Endothelial cell of umbilical vein (primary cell): ENCODE measurements around the gene MIGA1. TPM values are rescaled to one million over a fixed set of nuclear protein-coding genes. Genes with fewer than 3 reads are reported as not detected.

ENCODE experiments used
- BruUV-seq: library from RNA; stranded (reverse); fragments of 400-500 nt; replicated peaks from 2 replicates; lab custom pipeline; 2021; lab: Mats Ljungman, UMichigan
- CTCF ChIA-PET: fragments of 300-600, 350-600 bp; sonication (Branson Sonifier 250); formaldehyde crosslinking; loops from one replicate; lab custom pipeline; 2021; ENCODE audit warnings: antibody characterized with exemption, inconsistent platforms; lab: Charles Lee
- POLR2A ChIA-PET: fragments of 300-600, 350-600 bp; sonication (Branson Sonifier 250); formaldehyde crosslinking; loops from one replicate; lab custom pipeline; 2021; ENCODE audit warnings: antibody characterized with exemption, inconsistent platforms; lab: Charles Lee
- DNase-seq: peaks from one replicate; pipeline ENCODE4 v3.0.0-alpha.2; 2011; ENCODE audit warnings: low read depth, low spot score
- FAIRE-seq: peaks from 2 replicates; lab custom pipeline; 2011; peaks lifted over from hg19 to GRCh38; lab: Jason Lieb, UNC
- H2AFZ ChIP-seq: 2 replicates; pipeline ENCODE4 v1.6.0; 2012; ENCODE audit warnings: low read depth, low read length, control low read depth, inconsistent platforms
- H3K27ac ChIP-seq: 2 replicates; pipeline ENCODE4 v1.5.1; 2011; ENCODE audit warnings: low read depth, mild to moderate bottlenecking, control low read depth, low read length, moderate library complexity; ENCODE audit not compliant: insufficient read depth
- H3K27me3 ChIP-seq, 2 experiments: 2 replicates each; pipeline versions ENCODE4 v1.6.0 to v1.6.1; 2011; ENCODE audit warnings: low read length in 2 of 2, mixed read lengths in 1 of 2; ENCODE audit not compliant: control insufficient read depth in 2 of 2, insufficient read depth in 2 of 2
- H3K36me3 ChIP-seq, 2 experiments: 2 replicates in 1 of 2; 3 replicates in 1 of 2; pipeline ENCODE4 v1.5.1; 2011; ENCODE audit warnings: low read length in 2 of 2, mild to moderate bottlenecking in 1 of 2, moderate library complexity in 1 of 2; ENCODE audit not compliant: control insufficient read depth in 2 of 2, insufficient read depth in 2 of 2; ENCODE audit errors: extremely low read depth in 1 of 2
- H3K4me1 ChIP-seq: 3 replicates; pipeline ENCODE4 v1.5.1; 2011; ENCODE audit warnings: mild to moderate bottlenecking, low read length; ENCODE audit not compliant: control insufficient read depth, insufficient read depth; ENCODE audit errors: extremely low read depth
- H3K4me2 ChIP-seq: 2 replicates; pipeline ENCODE4 v1.6.1; 2011; ENCODE audit warnings: low read length, control low read depth, mixed read lengths; ENCODE audit not compliant: insufficient read depth
- H3K4me3 ChIP-seq, 3 experiments: fragments of 200-600 bp in 1 of 3; sonication (generic), shearing (Covaris generic) in 1 of 3; replicated peaks in 1 of 3; 2 replicates each; pipeline ENCODE4 v1.5.1; 2011 to 2016; ENCODE audit warnings: control low read depth in 3 of 3, low read length in 3 of 3, mild to moderate bottlenecking in 2 of 3, inconsistent platforms in 1 of 3, low read depth in 1 of 3, moderate library complexity in 1 of 3; ENCODE audit not compliant: insufficient read depth in 1 of 3
- H3K79me2 ChIP-seq: 2 replicates; pipeline ENCODE4 v1.6.0; 2012; ENCODE audit warnings: low read length, inconsistent platforms; ENCODE audit not compliant: control insufficient read depth, insufficient read depth
- H3K9ac ChIP-seq: replicated peaks from 2 replicates; pipeline ENCODE3; 2011; ENCODE audit warnings: low read length, control low read depth; ENCODE audit not compliant: insufficient read depth; ENCODE audit errors: extremely low read depth
- H3K9me1 ChIP-seq: replicated peaks from 3 replicates; pipeline ENCODE4 v1.6.0; 2011; ENCODE audit warnings: mild to moderate bottlenecking, low read length; ENCODE audit not compliant: control insufficient read depth, insufficient read depth; ENCODE audit errors: extremely low read depth
- H3K9me3 ChIP-seq: replicated peaks from 2 replicates; pipeline ENCODE4 v1.5.1; 2012; ENCODE audit warnings: low read length, inconsistent platforms; ENCODE audit not compliant: control insufficient read depth, insufficient read depth
- H4K20me1 ChIP-seq: replicated peaks from 2 replicates; pipeline ENCODE3; 2011; ENCODE audit warnings: mild to moderate bottlenecking, low read length; ENCODE audit not compliant: control insufficient read depth, insufficient read depth; ENCODE audit errors: extremely low read depth
- EZH2 ChIP-seq: IDR thresholded peaks from 2 replicates; pipeline ENCODE4 v1.6.1; 2012; ENCODE audit warnings: borderline replicate concordance, low read depth, mild to moderate bottlenecking, moderate library complexity, low read length, inconsistent platforms; ENCODE audit not compliant: severe bottlenecking
- FOS ChIP-seq: IDR thresholded peaks from 2 replicates; pipeline ENCODE4 v1.6.1; 2011; ENCODE audit warnings: mild to moderate bottlenecking, low read length, moderate library complexity, borderline replicate concordance; ENCODE audit not compliant: insufficient read depth
- GATA2 ChIP-seq: IDR thresholded peaks from 2 replicates; pipeline ENCODE4 v1.7.0; 2011; ENCODE audit warnings: low read depth, mild to moderate bottlenecking, moderate library complexity, mixed read lengths, low read length; ENCODE audit not compliant: insufficient read length, insufficient read depth
- JUN ChIP-seq: IDR thresholded peaks from 2 replicates; pipeline ENCODE4 v1.6.1; 2011; ENCODE audit warnings: borderline replicate concordance, low read depth; ENCODE audit not compliant: insufficient read length, insufficient read depth
- MYC ChIP-seq: IDR thresholded peaks from one replicate; pipeline ENCODE4 v1.6.1; 2011; ENCODE audit warnings: mild to moderate bottlenecking, low read depth, low read length
- POLR2A ChIP-seq: IDR thresholded peaks from 2 replicates; pipeline ENCODE4 v1.6.1; 2012; ENCODE audit warnings: low read depth, mild to moderate bottlenecking, control low read depth, low read length
- POLR2AphosphoS5 ChIP-seq: IDR thresholded peaks from 2 replicates; pipeline ENCODE4 v1.6.1; 2012; ENCODE audit warnings: low read depth, mild to moderate bottlenecking, control low read depth, low read length, moderate library complexity; ENCODE audit not compliant: insufficient read depth
- dilution Hi-C: fragments of 300-500 bp; cut with MboI; formaldehyde crosslinking; loops from one replicate; pipeline ENCODE4 v1.15.0; 2019; ENCODE audit warnings: low sequenced_read_pairs; ENCODE audit not compliant: extremely low pct_ligation_motif_present
- intact Hi-C: fragments of 100-400 bp; cut with micrococcal nuclease; formaldehyde crosslinking; loops from one replicate; pipeline ENCODE4 v1.10.0; 2022
- polyA plus RNA-seq, 4 experiments: library from polyadenylated mRNA; depleted of rRNA in 3 of 4; stranded (reverse) in 3 of 4; unstranded in 1 of 4; fragments of >200 nt; gene quantifications; 2 replicates each; pipeline versions ENCODE4 v1.2.1 to v1.2.3, GENCODE V29; 2011 to 2012; ENCODE audit warnings: missing spikeins in 1 of 4
- total RNA-seq: library from RNA; stranded (reverse); gene quantifications from 2 replicates; pipeline ENCODE4 v1.2.3, GENCODE V29; 2021
- TF ChIP-seq, protein P1 (sequence below): IDR thresholded peaks from 2 replicates; pipeline ENCODE4 v1.6.1; 2011; ENCODE audit not compliant: insufficient read depth, insufficient read length
- TF ChIP-seq, protein P2 (sequence below), 2 donors: IDR thresholded peaks; 1 replicate in 1 of 2; 2 replicates in 1 of 2; pipeline ENCODE4 v1.5.1; 2011; ENCODE audit warnings: low read length in 2 of 2, mild to moderate bottlenecking in 2 of 2, moderate library complexity in 2 of 2, control low read depth in 1 of 2, inconsistent platforms in 1 of 2, low read depth in 1 of 2; ENCODE audit not compliant: insufficient read depth in 1 of 2; ENCODE audit errors: extremely low read depth in 1 of 2

The MIGA1 gene
- total and polyA plus RNA-seq, 2 donors (not counting 3 experiments of a cell fraction or from before 2014, with no cell fraction given), result 2.8 to 14.6 TPM

DNA sequence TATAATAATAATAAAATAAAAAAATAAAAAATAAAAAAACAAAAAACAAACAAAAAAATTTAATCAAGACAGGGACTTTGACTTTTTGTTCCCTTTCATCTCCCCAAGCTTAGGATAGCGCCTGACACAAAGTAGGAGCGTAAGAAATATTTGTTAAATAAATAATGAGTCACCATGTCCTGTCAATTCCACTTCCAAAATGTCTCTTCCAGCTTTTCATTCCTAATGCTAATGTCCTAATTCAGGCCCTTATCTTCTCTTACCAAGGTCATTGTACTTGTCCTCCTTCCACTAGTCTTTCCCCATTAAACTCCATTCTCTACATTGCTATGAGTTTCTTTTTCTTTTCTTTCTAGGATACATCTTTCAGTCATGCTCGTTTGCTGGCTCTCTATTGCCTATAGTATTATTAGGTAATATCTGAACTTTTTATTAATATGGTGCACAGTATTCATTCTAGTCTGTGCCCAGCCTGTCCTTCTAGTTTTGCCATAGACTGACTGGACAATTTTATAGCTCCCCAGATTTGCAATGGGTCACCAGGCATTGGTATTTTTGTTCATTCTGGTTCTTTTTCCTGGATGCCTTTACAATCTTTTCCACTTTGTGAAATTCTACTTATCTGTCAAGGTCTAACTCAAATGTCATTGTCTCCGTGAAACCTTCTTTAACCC lies 120.3 kb downstream of the MIGA1 start:
- H3K9ac ChIP-seq, result no peak overlapping the region
- H3K9me1 ChIP-seq, result no peaks in the 10 kb centered on the region
- H3K27ac ChIP-seq, result no peak overlapping the region
- H3K27me3 ChIP-seq, result no peaks in the 10 kb centered on the region
- no peaks in the 10 kb centered on the region for H3K9me3 ChIP-seq
- POLR2A ChIA-PET, result interaction anchor here (1.3 kb wide), 1 partner anchor 12 kb away, joined by 3 read pairs; the partner anchor contains the start of gene NEXN
- H3K79me2 ChIP-seq, result peaks cover 8% of the 10 kb centered on the region
- TF ChIP-seq, protein P1, sequence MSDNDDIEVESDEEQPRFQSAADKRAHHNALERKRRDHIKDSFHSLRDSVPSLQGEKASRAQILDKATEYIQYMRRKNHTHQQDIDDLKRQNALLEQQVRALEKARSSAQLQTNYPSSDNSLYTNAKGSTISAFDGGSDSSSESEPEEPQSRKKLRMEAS, result no peak
- TF ChIP-seq POLR2A (no peak), JUN (peak; percentile 26), GATA2 (no peak), EZH2 (no peak), POLR2AphosphoS5 (no peak), MYC (no peak), FOS (peak; percentile 56)
- TF ChIP-seq, protein P2, sequence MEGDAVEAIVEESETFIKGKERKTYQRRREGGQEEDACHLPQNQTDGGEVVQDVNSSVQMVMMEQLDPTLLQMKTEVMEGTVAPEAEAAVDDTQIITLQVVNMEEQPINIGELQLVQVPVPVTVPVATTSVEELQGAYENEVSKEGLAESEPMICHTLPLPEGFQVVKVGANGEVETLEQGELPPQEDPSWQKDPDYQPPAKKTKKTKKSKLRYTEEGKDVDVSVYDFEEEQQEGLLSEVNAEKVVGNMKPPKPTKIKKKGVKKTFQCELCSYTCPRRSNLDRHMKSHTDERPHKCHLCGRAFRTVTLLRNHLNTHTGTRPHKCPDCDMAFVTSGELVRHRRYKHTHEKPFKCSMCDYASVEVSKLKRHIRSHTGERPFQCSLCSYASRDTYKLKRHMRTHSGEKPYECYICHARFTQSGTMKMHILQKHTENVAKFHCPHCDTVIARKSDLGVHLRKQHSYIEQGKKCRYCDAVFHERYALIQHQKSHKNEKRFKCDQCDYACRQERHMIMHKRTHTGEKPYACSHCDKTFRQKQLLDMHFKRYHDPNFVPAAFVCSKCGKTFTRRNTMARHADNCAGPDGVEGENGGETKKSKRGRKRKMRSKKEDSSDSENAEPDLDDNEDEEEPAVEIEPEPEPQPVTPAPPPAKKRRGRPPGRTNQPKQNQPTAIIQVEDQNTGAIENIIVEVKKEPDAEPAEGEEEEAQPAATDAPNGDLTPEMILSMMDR (IDR thresholded peaks at IDR 0.05; ENCODE audit: extremely low read depth in 1 of 2, insufficient read depth in 1 of 2, low read depth in 1 of 2, low read length in 2 of 2), result no peak
- no peak for FAIRE-seq
- H3K4me3 ChIP-seq, result no peak overlapping the region
- no TSS peak for BruUV-seq
- H3K4me1 ChIP-seq, result peaks cover 4% of the 10 kb centered on the region
- intact Hi-C loops, result loop anchor here (1.0 to 10.0 kb wide), 5 partner anchors 67 to 751 kb away; no protein-coding TSS in a partner anchor
- no peak overlapping the region for H3K4me2 ChIP-seq
- CTCF ChIA-PET, result interaction anchor here (0.6 to 2.1 kb wide), 34 partner anchors 8 to 363 kb away, joined by 3 to 48 read pairs (median 4); partner anchors contain the start of genes MIGA1, NEXN and USP33
- DNase-seq, result peak; percentile 36
- H3K36me3 ChIP-seq, result no peaks in the 10 kb centered on the region
- no peak overlapping the region for H2AFZ ChIP-seq
- dilution Hi-C loops, result no loop called here
- no peaks in the 10 kb centered on the region for H4K20me1 ChIP-seq
